Measurements from ENCODE around the gene EXOC6.

DNA sequence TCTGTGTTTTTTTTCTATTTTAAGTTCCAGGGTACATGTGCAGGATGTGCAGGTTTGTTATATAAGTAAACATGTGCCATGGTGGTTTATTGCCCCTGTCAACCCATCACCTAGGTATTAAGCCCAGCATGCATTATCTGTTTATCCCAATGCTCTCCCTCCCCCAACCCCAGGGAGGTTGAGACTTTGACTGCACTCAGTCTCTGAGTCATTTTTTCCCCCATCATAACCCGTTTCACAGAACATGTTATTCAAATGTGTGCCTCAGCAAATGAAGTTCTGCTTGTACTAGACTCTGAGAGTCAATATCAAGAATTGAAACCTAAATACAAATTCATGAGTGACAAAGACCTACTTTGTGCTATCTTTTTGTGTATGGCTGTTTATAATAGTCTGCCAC lies 142.3 kb downstream of the EXOC6 start:
- TF ChIP-seq, protein P1, sequence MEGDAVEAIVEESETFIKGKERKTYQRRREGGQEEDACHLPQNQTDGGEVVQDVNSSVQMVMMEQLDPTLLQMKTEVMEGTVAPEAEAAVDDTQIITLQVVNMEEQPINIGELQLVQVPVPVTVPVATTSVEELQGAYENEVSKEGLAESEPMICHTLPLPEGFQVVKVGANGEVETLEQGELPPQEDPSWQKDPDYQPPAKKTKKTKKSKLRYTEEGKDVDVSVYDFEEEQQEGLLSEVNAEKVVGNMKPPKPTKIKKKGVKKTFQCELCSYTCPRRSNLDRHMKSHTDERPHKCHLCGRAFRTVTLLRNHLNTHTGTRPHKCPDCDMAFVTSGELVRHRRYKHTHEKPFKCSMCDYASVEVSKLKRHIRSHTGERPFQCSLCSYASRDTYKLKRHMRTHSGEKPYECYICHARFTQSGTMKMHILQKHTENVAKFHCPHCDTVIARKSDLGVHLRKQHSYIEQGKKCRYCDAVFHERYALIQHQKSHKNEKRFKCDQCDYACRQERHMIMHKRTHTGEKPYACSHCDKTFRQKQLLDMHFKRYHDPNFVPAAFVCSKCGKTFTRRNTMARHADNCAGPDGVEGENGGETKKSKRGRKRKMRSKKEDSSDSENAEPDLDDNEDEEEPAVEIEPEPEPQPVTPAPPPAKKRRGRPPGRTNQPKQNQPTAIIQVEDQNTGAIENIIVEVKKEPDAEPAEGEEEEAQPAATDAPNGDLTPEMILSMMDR (IDR thresholded peaks at IDR 0.05): no peak
- no peak for TF ChIP-seq POLR2A (IDR thresholded peaks at IDR 0.05)
- TF ChIP-seq POLR2AphosphoS5 (IDR thresholded peaks at IDR 0.05): no peak
